ENCODE results near the gene MRRF. TPM values are rescaled to one million over a fixed set of nuclear protein-coding genes. Genes with fewer than 3 reads are reported as not detected.

Gene MRRF
- total and polyA plus RNA-seq, 2 experiments from 2014 or later, result 23.7 to 30.8 TPM

GRCh38 chr9:122274055-122274454 lies 9.4 kb downstream of the MRRF start:
- WGBS, 2 experiments (ENCODE audit: low coverage in 1 of 2, low lambda C conversion rate in 2 of 2, missing lambda C conversion rate in 2 of 2), result 80 to 85% methylated on average over 2 of the region's 2 CpGs
- Histone ChIP-seq H3K27me3 (replicated peaks; ENCODE audit: insufficient read depth) (no peaks in the 10 kb centered on the region), H3F3A (ENCODE audit: insufficient read depth) (peaks cover 5% of the 10 kb centered on the region; the same call in 1 of the 2 replicates), H4K20me1 (ENCODE audit: insufficient read depth) (no peaks in the 10 kb centered on the region), H2AFZ (no peak overlapping the region), H3K79me2 (ENCODE audit: insufficient read depth) (peaks cover 99% of the 10 kb centered on the region), H3K9me2 (ENCODE audit: insufficient read depth) (no peaks in the 10 kb centered on the region), H3K36me3 (ENCODE audit: low read depth) (peaks cover 29% of the 10 kb centered on the region), H3K4me1 (ENCODE audit: insufficient read depth) (peaks cover 8% of the 10 kb centered on the region), H3K4me3 (no peak overlapping the region), H3K9ac (no peak overlapping the region), H3K9me3 (ENCODE audit: low read depth) (no peaks in the 10 kb centered on the region), H3K27ac (no peak overlapping the region), H3K4me2 (ENCODE audit: unreplicated experiment) (no peak overlapping the region)
- no peak for DNase-seq
- TF ChIP-seq EZH2phosphoT487 (IDR thresholded peaks at IDR 0.05; ENCODE audit: insufficient read depth, low read depth), result no peak
- TF ChIP-seq EZH2 (IDR thresholded peaks at IDR 0.05; ENCODE audit: insufficient read depth, poor library complexity, severe bottlenecking), result no peak
- in situ Hi-C loops (cut with MboI), result no loop called here

- no peak overlapping the region for H2AFZ ChIP-seq
- H3K4me3 ChIP-seq, result no peak overlapping the region
- H3K9ac ChIP-seq, result no peak overlapping the region
- H3K9me3 ChIP-seq (ENCODE audit: low read depth), result no peaks in the 10 kb centered on the region
- no peaks in the 10 kb centered on the region for H3K9me2 ChIP-seq (ENCODE audit: insufficient read depth)
- no peaks in the 10 kb centered on the region for H4K20me1 ChIP-seq (ENCODE audit: insufficient read depth)
- H3K27ac ChIP-seq, result no peak overlapping the region
- peaks cover 94% of the 10 kb centered on the region for H3K79me2 ChIP-seq (ENCODE audit: insufficient read depth)
- in situ Hi-C loops (cut with MboI), result no loop called here
- H3F3A ChIP-seq (ENCODE audit: insufficient read depth), result no peaks in the 10 kb centered on the region
- H3K4me1 ChIP-seq (ENCODE audit: insufficient read depth), result peaks cover 8% of the 10 kb centered on the region
- no peaks in the 10 kb centered on the region for H3K27me3 ChIP-seq (replicated peaks; ENCODE audit: insufficient read depth)
- peak; percentile 20 for DNase-seq
- TF ChIP-seq EZH2 (IDR thresholded peaks at IDR 0.05; ENCODE audit: insufficient read depth, poor library complexity, severe bottlenecking) (no peak), EZH2phosphoT487 (IDR thresholded peaks at IDR 0.05; ENCODE audit: insufficient read depth, low read depth) (no peak)
- H3K4me2 ChIP-seq (ENCODE audit: unreplicated experiment), result no peak overlapping the region
- peaks cover 29% of the 10 kb centered on the region for H3K36me3 ChIP-seq (ENCODE audit: low read depth)
- WGBS, 2 experiments (ENCODE audit: low coverage in 1 of 2, low lambda C conversion rate in 2 of 2, missing lambda C conversion rate in 2 of 2), result 96 to 97% methylated on average over 7 of the region's 7 CpGs
Measured at GRCh38 chr9:122276096-122276495, 11.4 kb downstream of the MRRF start.

DNA sequence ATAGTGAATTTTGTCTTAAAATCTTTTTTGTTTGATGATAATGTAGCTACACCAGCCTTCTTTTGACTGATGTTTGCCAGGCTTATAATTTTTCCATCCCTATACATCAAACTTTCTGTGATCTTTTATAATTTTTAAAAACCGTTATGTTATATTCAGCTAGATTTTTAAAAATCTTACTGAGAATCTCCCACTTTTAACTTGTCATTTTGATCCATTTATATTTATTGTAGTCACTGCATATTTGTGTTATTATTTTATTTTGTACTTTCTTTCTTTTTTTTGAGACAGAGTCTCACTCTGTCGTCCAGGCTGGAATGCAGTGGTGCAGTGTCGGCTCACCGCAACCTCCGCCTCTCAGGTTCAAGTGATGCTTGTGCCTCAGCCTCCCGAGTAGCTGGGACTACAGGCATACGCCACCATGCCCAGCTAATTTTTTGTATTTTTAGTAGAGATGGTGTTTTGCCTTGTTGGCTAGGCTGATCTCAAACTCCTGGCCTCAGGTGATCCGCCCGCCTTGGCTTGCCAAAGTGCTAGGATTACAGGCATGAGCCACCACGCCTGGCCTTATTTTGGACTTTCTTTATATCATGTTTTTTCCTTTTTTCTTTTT lies 12.7 kb downstream of the MRRF start:
- peaks cover 93% of the 10 kb centered on the region for H3K79me2 ChIP-seq (ENCODE audit: insufficient read depth)
- H3K36me3 ChIP-seq (ENCODE audit: low read depth), result peaks cover 29% of the 10 kb centered on the region

GRCh38 chr9:122281368-122281767 lies 16.7 kb downstream of the MRRF start:
- Histone ChIP-seq H2AFZ (no peak overlapping the region), H3K4me3 (no peak overlapping the region), H3K4me2 (ENCODE audit: unreplicated experiment) (no peak overlapping the region), H3K4me1 (ENCODE audit: insufficient read depth) (no peaks in the 10 kb centered on the region), H3K9me2 (ENCODE audit: insufficient read depth) (no peaks in the 10 kb centered on the region), H3K9ac (no peak overlapping the region), H3K9me3 (ENCODE audit: low read depth) (no peaks in the 10 kb centered on the region), H4K20me1 (ENCODE audit: insufficient read depth) (no peaks in the 10 kb centered on the region), H3K27me3 (replicated peaks; ENCODE audit: insufficient read depth) (no peaks in the 10 kb centered on the region), H3F3A (ENCODE audit: insufficient read depth) (no peaks in the 10 kb centered on the region), H3K27ac (no peak overlapping the region), H3K79me2 (ENCODE audit: insufficient read depth) (peaks cover 63% of the 10 kb centered on the region), H3K36me3 (ENCODE audit: low read depth) (peaks cover 32% of the 10 kb centered on the region)
- whole genome bisulfite sequencing, 2 experiments (ENCODE audit: low coverage in 1 of 2, low lambda C conversion rate in 2 of 2, missing lambda C conversion rate in 2 of 2), result 97 to 100% methylated on average over 5 of the region's 5 CpGs
- in situ Hi-C loops (cut with MboI), result no loop called here
- no peak for TF ChIP-seq EZH2phosphoT487 (IDR thresholded peaks at IDR 0.05; ENCODE audit: insufficient read depth, low read depth)
- TF ChIP-seq EZH2 (IDR thresholded peaks at IDR 0.05; ENCODE audit: insufficient read depth, poor library complexity, severe bottlenecking), result no peak
- DNase-seq, result no peak

More for the DNA sequence above, 12.7 kb downstream of the MRRF start:
- H2AFZ ChIP-seq, result no peak overlapping the region
- H3K9me3 ChIP-seq (ENCODE audit: low read depth), result no peaks in the 10 kb centered on the region
- H3K27me3 ChIP-seq (replicated peaks; ENCODE audit: insufficient read depth), result no peaks in the 10 kb centered on the region
- peaks cover 8% of the 10 kb centered on the region for H3K4me1 ChIP-seq (ENCODE audit: insufficient read depth)
- H3K4me2 ChIP-seq (ENCODE audit: unreplicated experiment), result no peak overlapping the region
- H4K20me1 ChIP-seq (ENCODE audit: insufficient read depth), result no peaks in the 10 kb centered on the region
- in situ Hi-C loops (cut with MboI), result no loop called here
- H3K27ac ChIP-seq, result no peak overlapping the region
- 93 to 95% methylated on average over 10 of the region's 10 CpGs for WGBS, 2 experiments (ENCODE audit: low coverage in 1 of 2, low lambda C conversion rate in 2 of 2, missing lambda C conversion rate in 2 of 2)
- no peak for TF ChIP-seq EZH2 (IDR thresholded peaks at IDR 0.05; ENCODE audit: insufficient read depth, poor library complexity, severe bottlenecking)
- TF ChIP-seq EZH2phosphoT487 (IDR thresholded peaks at IDR 0.05; ENCODE audit: insufficient read depth, low read depth), result no peak
- H3K9ac ChIP-seq, result no peak overlapping the region
- DNase-seq, result no peak
- no peaks in the 10 kb centered on the region for H3K9me2 ChIP-seq (ENCODE audit: insufficient read depth)
- H3F3A ChIP-seq (ENCODE audit: insufficient read depth), result no peaks in the 10 kb centered on the region
- H3K4me3 ChIP-seq, result no peak overlapping the region
